Transverse colon (tissue), 4 donors: ENCODE measurements around the gene MRPL54. TPM values are rescaled to one million over a fixed set of nuclear protein-coding genes. Genes with fewer than 3 reads are reported as not detected.

ENCODE experiments used
- DNase-seq: peaks from one replicate; pipeline ENCODE4 v3.0.0-alpha.2; 2019
- H3K27ac ChIP-seq, 4 donors: fragments of 200-600 bp; sonication (generic); 2 replicates each; pipeline ENCODE4 v1.5.1; 2016 to 2018; ENCODE audit warnings: inconsistent platforms in 4 of 4
- H3K27me3 ChIP-seq: fragments of 200-600 bp; sonication (generic); 2 replicates; pipeline ENCODE4 v1.5.1; 2017; ENCODE audit warnings: inconsistent platforms
- H3K36me3 ChIP-seq, 4 donors: fragments of 200-600 bp; sonication (generic); 2 replicates each; pipeline ENCODE4 v1.5.1; 2017 to 2019; ENCODE audit warnings: inconsistent platforms in 4 of 4
- H3K4me1 ChIP-seq, 4 donors: fragments of 200-600 bp; sonication (generic); 2 replicates each; pipeline ENCODE4 v1.5.1; 2017 to 2020; ENCODE audit warnings: inconsistent platforms in 4 of 4
- H3K4me3 ChIP-seq, 4 donors: fragments of 200-600 bp; sonication (generic); 1 replicate in 1 of 4; 2 replicates in 3 of 4; pipeline versions ENCODE4 v1.5.1 to v1.6.1; 2017 to 2019; ENCODE audit warnings: inconsistent platforms in 4 of 4
- H3K9me3 ChIP-seq, 2 donors: fragments of 200-600 bp; sonication (generic); 2 replicates each; pipeline ENCODE4 v1.5.1; 2017 to 2019; ENCODE audit warnings: inconsistent platforms in 2 of 2
- EP300 ChIP-seq: sonication (generic); formaldehyde crosslinking; IDR thresholded peaks from one replicate; pipeline ENCODE4 v1.6.1; 2017; ENCODE audit warnings: antibody characterized with exemption, low read depth
- POLR2A ChIP-seq: fragments of 450-650 bp; IDR thresholded peaks from one replicate; pipeline ENCODE4 v1.6.1; 2016; ENCODE audit warnings: antibody characterized with exemption, mild to moderate bottlenecking, moderate library complexity
- POLR2AphosphoS5 ChIP-seq, 3 donors: sonication (generic); formaldehyde crosslinking; IDR thresholded peaks; one replicate each; pipeline ENCODE4 v1.6.1; 2016; ENCODE audit warnings: antibody characterized with exemption in 3 of 3
- WGBS, 2 donors: methylation state at CpG; one replicate each; pipeline ENCODE4 v1.1.5; 2018; ENCODE audit warnings: low coverage in 1 of 2; 5-methylcytosine and 5-hydroxymethylcytosine counted together
- in situ Hi-C, 4 donors: fragments of 200-750 bp; cut with MboI; loops; one replicate each; pipeline versions ENCODE4 v1.15.0 to v1.15.1; 2017; ENCODE audit warnings: low sequenced_read_pairs in 3 of 4, low pct_ligation_motif_present in 1 of 4, low pct_unique_long_range_greater_than_20kb in 1 of 4
- intact Hi-C: fragments of 100-400 bp; cut with DNase I; formaldehyde crosslinking; loops from one replicate; pipeline ENCODE4 v1.15.1; 2023; ENCODE audit warnings: low total_unique reads
- total RNA-seq, 4 donors: library from RNA; depleted of rRNA; stranded (reverse); fragments of >200 nt; gene quantifications; one replicate each; pipeline ENCODE4 v1.1.0, GENCODE V29; 2016
- TF ChIP-seq, protein P1 (sequence below), 5 experiments: fragments of 200-600 bp in 3 of 5; fragments of 450-650 bp in 2 of 5; sonication (generic) in 3 of 5; IDR thresholded peaks; 1 replicate in 2 of 5; 2 replicates in 3 of 5; pipeline ENCODE4 v1.5.1; 2016 to 2017; ENCODE audit warnings: antibody characterized with exemption in 5 of 5, inconsistent platforms in 3 of 5, mild to moderate bottlenecking in 2 of 5, moderate library complexity in 1 of 5

The MRPL54 gene
- total RNA-seq, 4 donors from 2014 or later: 38.0 to 72.2 (median 52.1) TPM

GRCh38 chr19:3790209-3790734 lies 27.8 kb downstream of the MRPL54 start:
- H3K36me3 ChIP-seq: no peaks in the 10 kb centered on the region
- DNase-seq: no peak
- H3K27me3 ChIP-seq: peaks cover 24% of the 10 kb centered on the region
- no peak overlapping the region for H3K4me3 ChIP-seq
- peaks cover 0 to 6% (median 0%) of the 10 kb centered on the region in 4 donors for H3K4me1 ChIP-seq
- H3K27ac ChIP-seq: no peak overlapping the region
- TF ChIP-seq POLR2AphosphoS5 (IDR thresholded peaks at IDR 0.05) (no peak), EP300 (no peak), POLR2A (no peak)
- TF ChIP-seq, protein P1, sequence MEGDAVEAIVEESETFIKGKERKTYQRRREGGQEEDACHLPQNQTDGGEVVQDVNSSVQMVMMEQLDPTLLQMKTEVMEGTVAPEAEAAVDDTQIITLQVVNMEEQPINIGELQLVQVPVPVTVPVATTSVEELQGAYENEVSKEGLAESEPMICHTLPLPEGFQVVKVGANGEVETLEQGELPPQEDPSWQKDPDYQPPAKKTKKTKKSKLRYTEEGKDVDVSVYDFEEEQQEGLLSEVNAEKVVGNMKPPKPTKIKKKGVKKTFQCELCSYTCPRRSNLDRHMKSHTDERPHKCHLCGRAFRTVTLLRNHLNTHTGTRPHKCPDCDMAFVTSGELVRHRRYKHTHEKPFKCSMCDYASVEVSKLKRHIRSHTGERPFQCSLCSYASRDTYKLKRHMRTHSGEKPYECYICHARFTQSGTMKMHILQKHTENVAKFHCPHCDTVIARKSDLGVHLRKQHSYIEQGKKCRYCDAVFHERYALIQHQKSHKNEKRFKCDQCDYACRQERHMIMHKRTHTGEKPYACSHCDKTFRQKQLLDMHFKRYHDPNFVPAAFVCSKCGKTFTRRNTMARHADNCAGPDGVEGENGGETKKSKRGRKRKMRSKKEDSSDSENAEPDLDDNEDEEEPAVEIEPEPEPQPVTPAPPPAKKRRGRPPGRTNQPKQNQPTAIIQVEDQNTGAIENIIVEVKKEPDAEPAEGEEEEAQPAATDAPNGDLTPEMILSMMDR (IDR thresholded peaks at IDR 0.05): no peak
- 69 to 88% methylated on average over 3 to 6 of the region's 6 CpGs for WGBS, 2 donors
- in situ Hi-C loops: no loop called here
- H3K9me3 ChIP-seq: no peaks in the 10 kb centered on the region
- intact Hi-C loops: no loop called here

GRCh38 chr19:3790941-3791340 lies 28.5 kb downstream of the MRPL54 start:
- WGBS, 2 donors: 79% methylated on average over 7 of the region's 7 CpGs; no CpG with 5 or more reads in 1 of the 2 donors
- no peaks in the 10 kb centered on the region for H3K36me3 ChIP-seq
- H3K27me3 ChIP-seq: peaks cover 18% of the 10 kb centered on the region
- H3K9me3 ChIP-seq: no peaks in the 10 kb centered on the region
- in situ Hi-C loops (no loop called here), intact Hi-C loops (no loop called here)
- H3K4me1 ChIP-seq: peaks cover 0 to 1% (median 0%) of the 10 kb centered on the region in 4 donors
- no peak for DNase-seq
- TF ChIP-seq POLR2A: no peak
- no peak for TF ChIP-seq EP300
- TF ChIP-seq POLR2AphosphoS5 (IDR thresholded peaks at IDR 0.05): no peak
- TF ChIP-seq, protein P1 (IDR thresholded peaks at IDR 0.05): no peak
- H3K27ac ChIP-seq: no peak overlapping the region
- no peak overlapping the region for H3K4me3 ChIP-seq

DNA sequence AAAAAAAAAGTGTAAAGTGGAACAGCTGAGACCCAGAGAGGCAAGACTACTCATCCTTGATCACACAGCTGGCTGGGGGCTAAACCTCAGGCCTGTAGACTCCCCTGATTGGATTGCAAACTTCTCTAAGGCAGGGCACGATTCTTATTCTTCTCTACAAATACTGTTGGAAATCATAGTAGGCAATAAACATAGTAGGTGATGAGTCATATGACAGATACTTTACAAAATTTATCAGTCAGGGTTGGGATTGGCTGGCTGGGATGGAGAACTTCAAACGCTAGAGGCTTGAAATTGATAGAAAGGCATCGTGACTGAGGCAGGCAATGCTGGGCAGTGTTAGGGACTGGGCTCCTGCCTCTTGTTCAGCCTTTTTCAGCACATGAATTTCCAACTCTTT lies 29.6 kb downstream of the MRPL54 start:
- intact Hi-C loops: no loop called here
- 72 to 77% methylated on average over 3 of the region's 3 CpGs for WGBS, 2 donors
- in situ Hi-C loops: no loop called here
- Histone ChIP-seq H3K27me3 (peaks cover 6% of the 10 kb centered on the region), H3K36me3 (no peaks in the 10 kb centered on the region), H3K4me3 (no peak overlapping the region), H3K9me3 (peaks cover 7% of the 10 kb centered on the region in 2 donors), H3K27ac (no peak overlapping the region), H3K4me1 (no peaks in the 10 kb centered on the region)
- no peak for TF ChIP-seq EP300
- TF ChIP-seq, protein P1 (IDR thresholded peaks at IDR 0.05): no peak
- TF ChIP-seq POLR2A: no peak
- TF ChIP-seq POLR2AphosphoS5 (IDR thresholded peaks at IDR 0.05): no peak
- no peak for DNase-seq

DNA sequence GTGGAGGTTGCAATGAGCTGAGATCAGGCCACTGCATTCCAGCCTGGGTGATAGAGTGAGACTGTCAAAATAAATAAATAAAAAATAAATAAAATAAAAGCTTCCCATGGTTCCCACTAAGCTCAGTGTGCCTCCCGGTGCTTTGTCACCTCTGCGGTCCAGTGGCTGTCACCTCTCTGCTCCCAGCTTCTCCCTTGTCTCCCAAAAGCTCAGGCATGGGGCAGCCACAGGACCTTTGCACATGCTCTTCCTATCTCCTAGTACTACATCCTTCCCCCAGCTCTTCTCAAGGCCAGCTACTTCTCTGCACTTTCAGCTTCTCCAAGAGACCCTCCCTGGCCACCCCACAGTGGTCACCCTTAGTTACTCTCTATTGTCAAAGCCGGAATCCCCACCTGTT lies 31.3 kb downstream of the MRPL54 start:
- H3K36me3 ChIP-seq: no peaks in the 10 kb centered on the region
- no peak overlapping the region for H3K4me3 ChIP-seq
- peaks cover 11% of the 10 kb centered on the region for H3K27me3 ChIP-seq
- peaks cover 7% of the 10 kb centered on the region in 2 donors for H3K9me3 ChIP-seq
- no peak overlapping the region for H3K27ac ChIP-seq
- intact Hi-C loops: no loop called here
- TF ChIP-seq POLR2AphosphoS5 (IDR thresholded peaks at IDR 0.05) (no peak), POLR2A (no peak), EP300 (no peak)
- TF ChIP-seq, protein P1 (IDR thresholded peaks at IDR 0.05): no peak
- no peak for DNase-seq
- in situ Hi-C loops: no loop called here
- no peaks in the 10 kb centered on the region for H3K4me1 ChIP-seq
- 90 to 92% methylated on average over 2 to 3 of the region's 3 CpGs for WGBS, 2 donors
